DOHH2 (cell line): ENCODE data around the gene CALM3.

Experiments used
- H3F3A ChIP-seq: fragments of 200-600 bp; sonication (generic), shearing (Covaris generic); 2 replicates; pipeline ENCODE4 v1.6.0; 2016; ENCODE audit warnings: antibody characterized with exemption, mild to moderate bottlenecking; ENCODE audit not compliant: control insufficient read depth, insufficient read depth
- H3K27ac ChIP-seq: fragments of 200-600 bp; sonication (generic); 2 replicates; pipeline ENCODE4 v1.5.1; 2014; ENCODE audit warnings: low read depth, mild to moderate bottlenecking, low read length, moderate library complexity
- H3K27me3 ChIP-seq: fragments of 200-600 bp; sonication (generic); 2 replicates; pipeline ENCODE4 v1.6.1; 2014; ENCODE audit warnings: mild to moderate bottlenecking, low read length, mixed read lengths; ENCODE audit not compliant: control insufficient read depth
- H3K36me3 ChIP-seq: fragments of 200-600 bp; sonication (generic); 2 replicates; pipeline ENCODE4 v1.6.1; 2014; ENCODE audit warnings: mild to moderate bottlenecking, low read length, moderate library complexity, mixed read lengths; ENCODE audit not compliant: control insufficient read depth
- H3K4me1 ChIP-seq: fragments of 200-600 bp; sonication (generic); 2 replicates; pipeline ENCODE4 v1.6.1; 2014; ENCODE audit warnings: mild to moderate bottlenecking, low read length, mixed read lengths; ENCODE audit not compliant: control insufficient read depth
- H3K4me2 ChIP-seq: fragments of 200-600 bp; sonication (generic); 2 replicates; pipeline ENCODE4 v1.6.0; 2014; ENCODE audit warnings: mild to moderate bottlenecking, low read length, moderate library complexity
- H3K4me3 ChIP-seq: fragments of 200-600 bp; sonication (generic); 2 replicates; pipeline ENCODE4 v1.5.1; 2014; ENCODE audit warnings: mild to moderate bottlenecking, low read length, mixed read lengths
- H3K79me2 ChIP-seq: fragments of 200-600 bp; sonication (generic); 2 replicates; pipeline ENCODE4 v1.6.1; 2014; ENCODE audit warnings: mild to moderate bottlenecking, low read length, mixed read lengths; ENCODE audit not compliant: control insufficient read depth
- H3K9me2 ChIP-seq: fragments of 200-600 bp; sonication (generic); replicated peaks from 2 replicates; pipeline ENCODE4 v1.6.1; 2014; ENCODE audit warnings: mild to moderate bottlenecking, low read length, mixed read lengths; ENCODE audit not compliant: control insufficient read depth
- H3K9me3 ChIP-seq: fragments of 200-600 bp; sonication (generic); 2 replicates; pipeline ENCODE4 v1.6.1; 2014; ENCODE audit warnings: antibody characterized with exemption, low read length, mixed read lengths; ENCODE audit not compliant: control insufficient read depth, insufficient read depth
- H4K20me1 ChIP-seq: fragments of 200-600 bp; sonication (generic); 2 replicates; pipeline ENCODE4 v1.6.0; 2014; ENCODE audit warnings: low read depth, mild to moderate bottlenecking, antibody characterized with exemption, low read length, moderate library complexity; ENCODE audit not compliant: control insufficient read depth, insufficient read depth
- CTCF ChIP-seq: fragments of 200-600 bp; sonication (generic); IDR thresholded peaks from one replicate; pipeline ENCODE4 v1.5.1; 2014; ENCODE audit warnings: antibody characterized with exemption, mild to moderate bottlenecking, low read depth, low read length; ENCODE audit not compliant: poor library complexity, severe bottlenecking
- EZH2phosphoT487 ChIP-seq: fragments of 200-600 bp; sonication (generic); IDR thresholded peaks from 2 replicates; pipeline ENCODE4 v1.6.1; 2017; ENCODE audit warnings: borderline replicate concordance, mild to moderate bottlenecking, antibody characterized with exemption, low read length, moderate library complexity, mixed read lengths

Gene CALM3

DNA sequence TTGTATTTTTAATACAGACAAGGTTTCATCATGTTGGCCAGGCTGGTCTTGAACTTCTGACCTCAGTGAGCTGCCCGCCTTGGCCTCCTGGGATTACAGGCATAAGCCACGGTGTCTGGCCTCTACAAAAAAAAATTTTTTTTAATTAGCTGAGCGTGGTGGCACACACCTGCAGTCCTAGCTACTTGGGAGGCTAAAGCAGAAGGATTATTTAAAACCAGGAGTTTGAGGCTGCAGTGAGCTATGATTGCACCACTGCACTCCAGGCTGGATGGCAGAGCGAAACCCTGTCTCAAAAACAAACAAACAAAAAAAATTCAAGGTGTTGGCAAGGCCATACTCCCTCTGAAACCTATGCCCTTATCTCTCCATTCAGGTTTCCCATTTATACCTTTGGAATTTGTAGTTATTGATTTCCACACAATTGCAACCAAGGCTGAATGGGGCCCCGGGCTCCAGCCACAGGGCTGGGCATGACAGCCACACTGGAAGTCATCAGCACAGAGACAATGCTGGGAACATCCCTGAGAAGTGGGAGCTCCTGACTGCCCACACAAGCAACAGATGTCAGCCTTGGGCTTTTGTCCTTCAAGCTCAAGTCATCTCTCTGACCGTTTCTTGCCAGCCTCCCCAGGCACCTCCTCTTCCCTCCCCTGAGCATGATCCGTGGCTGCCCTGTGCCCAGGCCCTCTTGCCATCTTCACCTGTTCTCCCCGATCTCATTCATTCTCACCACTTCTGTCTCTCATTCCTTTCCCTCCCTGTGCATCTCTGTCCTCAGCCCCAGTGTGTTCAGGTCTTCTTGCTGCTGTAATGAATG lies 27.2 kb upstream of the CALM3 start:
- Histone ChIP-seq H4K20me1 (no peaks in the 10 kb centered on the region), H3K27ac (no peak overlapping the region), H3K27me3 (no peaks in the 10 kb centered on the region), H3F3A (no peaks in the 10 kb centered on the region), H3K36me3 (no peaks in the 10 kb centered on the region), H3K4me1 (peaks cover 19% of the 10 kb centered on the region), H3K4me2 (no peak overlapping the region), H3K9me3 (peaks cover 4% of the 10 kb centered on the region; the same call in 1 of the 2 replicates), H3K79me2 (no peaks in the 10 kb centered on the region), H3K9me2 (no peaks in the 10 kb centered on the region), H3K4me3 (no peak overlapping the region)
- no peak for TF ChIP-seq CTCF
- TF ChIP-seq EZH2phosphoT487: no peak

DNA sequence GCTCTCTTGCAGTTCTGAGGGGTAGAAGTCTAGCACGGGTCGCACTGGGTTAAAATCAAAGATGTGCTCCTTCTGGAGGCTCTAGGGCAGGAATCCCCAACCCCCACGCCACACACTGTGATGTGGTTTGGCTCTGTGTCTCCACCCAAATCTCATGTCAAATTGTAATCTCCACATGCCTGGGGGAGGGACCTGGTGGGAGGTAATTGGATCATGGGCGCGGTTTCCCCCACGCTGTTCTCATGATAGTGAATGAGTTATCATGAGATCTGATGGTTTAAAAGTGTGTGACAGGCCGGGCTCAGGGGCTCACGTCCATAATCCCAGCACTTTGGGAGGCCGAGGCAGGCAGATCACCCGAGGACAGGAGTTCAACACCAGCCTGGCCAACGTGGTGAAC lies 26.6 kb upstream of the CALM3 start:
- no peaks in the 10 kb centered on the region for H3K27me3 ChIP-seq
- TF ChIP-seq EZH2phosphoT487 (no peak), CTCF (no peak)
- no peak overlapping the region for H3K4me3 ChIP-seq
- H3K9me2 ChIP-seq: no peaks in the 10 kb centered on the region
- H3K27ac ChIP-seq: no peak overlapping the region
- no peaks in the 10 kb centered on the region for H3K36me3 ChIP-seq
- no peaks in the 10 kb centered on the region for H3K79me2 ChIP-seq
- H3F3A ChIP-seq: peaks cover 3% of the 10 kb centered on the region; the same call in 1 of the 2 replicates
- H4K20me1 ChIP-seq: no peaks in the 10 kb centered on the region
- peaks cover 19% of the 10 kb centered on the region for H3K4me1 ChIP-seq
- H3K9me3 ChIP-seq: peaks cover 4% of the 10 kb centered on the region; the same call in 1 of the 2 replicates
- H3K4me2 ChIP-seq: no peak overlapping the region

GRCh38 chr19:46578450-46578849 lies 22.7 kb upstream of the CALM3 start:
- no peaks in the 10 kb centered on the region for H3K9me2 ChIP-seq
- H3K79me2 ChIP-seq: no peaks in the 10 kb centered on the region
- TF ChIP-seq CTCF (no peak), EZH2phosphoT487 (no peak)
- H3K36me3 ChIP-seq: no peaks in the 10 kb centered on the region
- no peak overlapping the region for H3K4me3 ChIP-seq
- peaks cover 4% of the 10 kb centered on the region; the same call in 1 of the 2 replicates for H3K27me3 ChIP-seq
- no peaks in the 10 kb centered on the region for H4K20me1 ChIP-seq
- peaks cover 3% of the 10 kb centered on the region; the same call in 1 of the 2 replicates for H3F3A ChIP-seq
- no peak overlapping the region for H3K27ac ChIP-seq
- peaks cover 19% of the 10 kb centered on the region for H3K4me1 ChIP-seq
- H3K4me2 ChIP-seq: no peak overlapping the region
- H3K9me3 ChIP-seq: peaks cover 4% of the 10 kb centered on the region; the same call in 1 of the 2 replicates
